Ectodermal cell (in vitro differentiated cells): ENCODE measurements around the gene SHC3.

ENCODE experiments used
- H3K27ac ChIP-seq: 2 replicates; pipeline ENCODE4 v1.7.0; 2013; ENCODE audit warnings: mild to moderate bottlenecking, low read depth, low read length; ENCODE audit not compliant: insufficient read depth, poor library complexity, severe bottlenecking
- H3K27me3 ChIP-seq: 2 replicates; pipeline ENCODE4 v1.7.0; 2013; ENCODE audit warnings: mild to moderate bottlenecking, low read length; ENCODE audit not compliant: insufficient read depth, control insufficient read depth, poor library complexity, severe bottlenecking
- H3K36me3 ChIP-seq: one replicate; pipeline ENCODE4 v1.7.0; 2013; ENCODE audit warnings: low read length; ENCODE audit not compliant: control insufficient read depth, insufficient read depth
- H3K4me1 ChIP-seq: one replicate; pipeline ENCODE4 v1.7.0; 2013; ENCODE audit warnings: low read length; ENCODE audit not compliant: control insufficient read depth, insufficient read depth
- H3K4me3 ChIP-seq: 2 replicates; pipeline ENCODE4 v1.7.0; 2013; ENCODE audit warnings: low read depth, low read length, control low read depth; ENCODE audit not compliant: insufficient read depth
- H3K9me3 ChIP-seq: 2 replicates; pipeline ENCODE4 v1.7.0; 2013; ENCODE audit warnings: mild to moderate bottlenecking, low read length, moderate library complexity; ENCODE audit not compliant: control insufficient read depth
- WGBS, 2 experiments: methylation state at CpG; one replicate each; pipeline ENCODE4 v1.1.7; 2013; ENCODE audit warnings: missing lambda C conversion rate in 2 of 2; 5-methylcytosine and 5-hydroxymethylcytosine counted together

The SHC3 gene

DNA sequence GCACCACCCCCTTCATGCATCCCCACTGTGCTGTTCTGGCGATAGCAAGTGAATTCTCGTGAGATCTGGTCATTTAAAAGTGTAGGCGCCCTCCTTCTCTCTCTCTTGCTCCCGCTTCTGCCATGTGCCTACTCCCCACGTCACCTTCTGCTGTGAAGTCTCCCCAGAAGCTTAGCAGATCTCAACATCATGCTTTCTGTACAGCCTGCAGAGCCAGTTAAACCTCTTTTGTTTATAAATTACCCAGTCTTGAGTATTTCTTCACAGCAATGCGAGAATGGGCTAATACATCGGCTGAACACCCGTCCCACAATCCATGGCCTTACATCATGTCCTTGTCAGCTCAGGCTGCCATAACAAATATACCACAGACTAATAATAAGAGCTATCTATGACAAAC lies 17.4 kb downstream of the SHC3 start:
- 87 to 91% methylated on average over 8 of the region's 8 CpGs for WGBS, 2 experiments
- Histone ChIP-seq H3K4me3 (no peak overlapping the region), H3K9me3 (no peaks in the 10 kb centered on the region), H3K27me3 (no peaks in the 10 kb centered on the region), H3K27ac (no peak overlapping the region), H3K36me3 (no peaks in the 10 kb centered on the region), H3K4me1 (no peaks in the 10 kb centered on the region)

DNA sequence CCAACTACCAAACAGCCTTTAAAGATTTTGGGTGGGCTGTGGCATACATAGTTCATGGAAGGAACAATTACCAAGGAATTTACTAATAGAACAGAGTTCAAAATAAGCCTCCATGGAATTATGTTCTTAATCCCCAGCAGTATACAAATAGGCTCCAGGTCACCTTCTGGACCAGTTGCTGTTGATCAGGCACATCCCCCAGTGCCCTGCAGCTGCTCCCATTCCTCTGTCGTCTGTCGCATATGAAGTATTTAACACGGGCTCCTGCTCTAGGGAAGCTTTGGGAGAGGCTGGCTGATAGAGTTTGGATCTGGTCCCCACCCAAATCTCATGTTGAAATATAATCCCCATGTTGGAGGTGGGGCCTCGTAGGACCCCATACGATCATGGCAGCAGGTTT lies 17.8 kb downstream of the SHC3 start:
- WGBS, 2 experiments: 77 to 82% methylated on average over 5 of the region's 5 CpGs

DNA sequence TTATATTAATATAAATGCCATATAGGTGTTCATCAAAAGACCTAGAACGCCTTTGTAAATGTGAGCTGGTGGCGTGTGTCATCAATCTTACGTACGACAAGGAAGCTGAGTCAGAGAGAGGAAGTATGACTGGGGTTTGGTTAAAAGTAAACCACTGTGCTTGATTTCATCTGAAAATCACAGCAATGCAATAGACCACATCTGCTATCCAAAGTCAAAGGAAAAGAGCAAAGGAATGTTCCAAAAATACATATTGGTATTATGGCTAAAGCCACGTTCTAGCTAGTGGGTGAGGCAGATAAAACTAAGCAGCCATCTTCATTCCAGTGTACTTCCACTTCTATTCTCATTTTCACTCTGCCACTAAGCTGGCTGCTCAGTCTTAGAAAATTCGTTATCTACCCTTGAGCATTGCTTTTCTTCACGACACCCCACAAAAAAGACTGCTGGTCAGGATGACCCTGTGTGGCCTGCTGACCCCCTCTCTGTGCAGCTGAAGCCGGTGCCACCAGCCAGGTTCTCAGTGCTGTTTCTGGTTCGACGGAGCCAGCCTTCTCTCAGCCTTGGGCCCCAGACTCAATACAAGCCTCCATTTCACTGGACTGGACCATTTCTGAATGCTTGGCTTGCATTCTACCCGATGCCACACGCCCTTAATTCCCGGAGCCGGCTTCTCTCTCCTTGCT lies 23.8 kb downstream of the SHC3 start:
- no peaks in the 10 kb centered on the region for H3K36me3 ChIP-seq
- H3K4me3 ChIP-seq: no peak overlapping the region
- H3K4me1 ChIP-seq: no peaks in the 10 kb centered on the region
- no peak overlapping the region for H3K27ac ChIP-seq
- 91 to 96% methylated on average over 14 of the region's 14 CpGs for WGBS, 2 experiments
- no peaks in the 10 kb centered on the region for H3K9me3 ChIP-seq
- no peaks in the 10 kb centered on the region for H3K27me3 ChIP-seq

More for the DNA sequence above, 17.8 kb downstream of the SHC3 start:
- H3K9me3 ChIP-seq: no peaks in the 10 kb centered on the region
- no peak overlapping the region for H3K4me3 ChIP-seq
- no peak overlapping the region for H3K27ac ChIP-seq
- no peaks in the 10 kb centered on the region for H3K36me3 ChIP-seq
- H3K27me3 ChIP-seq: no peaks in the 10 kb centered on the region
- no peaks in the 10 kb centered on the region for H3K4me1 ChIP-seq

DNA sequence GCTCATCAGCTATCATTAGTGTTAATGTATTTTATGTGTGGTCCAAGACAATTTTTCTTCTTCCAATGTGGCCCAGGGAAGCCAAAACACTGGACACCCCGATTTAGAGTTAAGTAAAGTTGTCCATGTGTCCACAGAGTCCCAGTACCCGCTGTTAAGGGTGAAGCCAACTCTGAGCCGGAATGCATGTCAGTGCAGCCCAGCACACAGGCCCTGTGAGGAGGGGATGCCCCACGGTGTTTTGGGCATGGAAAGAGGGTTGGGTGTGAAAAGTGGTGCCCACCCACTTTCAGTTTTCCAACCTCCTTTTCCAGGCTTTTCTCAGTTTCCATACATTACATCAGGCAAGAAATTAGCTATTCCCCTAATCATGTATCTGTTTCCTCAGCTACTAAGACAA lies 24.4 kb downstream of the SHC3 start:
- no peaks in the 10 kb centered on the region for H3K9me3 ChIP-seq
- WGBS, 2 experiments: 96 to 97% methylated on average over 4 of the region's 4 CpGs

DNA sequence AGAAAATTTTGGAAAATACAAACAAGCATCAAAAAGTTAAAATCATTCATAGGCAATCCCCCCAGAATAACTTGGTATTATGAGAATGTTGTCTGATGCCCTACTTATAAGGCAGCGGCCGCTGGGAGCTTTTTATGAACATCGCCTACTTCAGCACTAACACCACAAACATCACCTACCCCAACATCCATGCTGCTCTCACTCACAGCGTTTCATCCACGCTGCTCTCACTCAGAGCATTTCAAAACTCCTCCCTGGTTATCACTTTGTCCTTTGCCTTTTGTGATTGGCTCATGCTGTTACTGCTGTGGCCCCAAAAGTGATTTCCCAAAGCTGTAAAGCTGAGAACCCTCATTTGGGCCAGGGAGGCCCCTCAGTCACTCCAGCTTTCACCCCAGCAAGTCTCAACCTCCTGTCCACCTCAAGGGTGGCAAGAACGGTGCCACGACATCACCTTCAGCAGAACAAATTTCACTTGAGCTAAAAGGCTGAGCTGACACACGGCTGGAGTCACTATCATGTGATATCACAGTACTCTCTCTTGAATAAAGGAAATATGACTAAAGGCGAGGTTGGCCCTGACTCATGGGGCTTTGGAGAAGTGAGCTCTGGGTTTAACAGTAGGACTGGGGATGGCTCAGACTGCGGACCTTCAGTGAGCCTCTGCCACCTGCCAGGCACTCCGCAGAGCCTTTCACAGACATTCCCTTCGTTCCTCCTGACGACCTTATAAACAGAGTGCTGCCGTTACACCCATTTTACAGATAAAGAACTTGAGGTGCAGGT lies 25.2 kb downstream of the SHC3 start:
- H3K27me3 ChIP-seq: no peaks in the 10 kb centered on the region
- no peaks in the 10 kb centered on the region for H3K36me3 ChIP-seq
- 82 to 83% methylated on average over 14 of the region's 14 CpGs for WGBS, 2 experiments
- H3K27ac ChIP-seq: no peak overlapping the region
- no peaks in the 10 kb centered on the region for H3K9me3 ChIP-seq
- H3K4me1 ChIP-seq: no peaks in the 10 kb centered on the region
- no peak overlapping the region for H3K4me3 ChIP-seq

More for the DNA sequence above, 24.4 kb downstream of the SHC3 start:
- H3K4me1 ChIP-seq: no peaks in the 10 kb centered on the region
- H3K27me3 ChIP-seq: no peaks in the 10 kb centered on the region
- no peak overlapping the region for H3K27ac ChIP-seq
- no peaks in the 10 kb centered on the region for H3K36me3 ChIP-seq
- no peak overlapping the region for H3K4me3 ChIP-seq

DNA sequence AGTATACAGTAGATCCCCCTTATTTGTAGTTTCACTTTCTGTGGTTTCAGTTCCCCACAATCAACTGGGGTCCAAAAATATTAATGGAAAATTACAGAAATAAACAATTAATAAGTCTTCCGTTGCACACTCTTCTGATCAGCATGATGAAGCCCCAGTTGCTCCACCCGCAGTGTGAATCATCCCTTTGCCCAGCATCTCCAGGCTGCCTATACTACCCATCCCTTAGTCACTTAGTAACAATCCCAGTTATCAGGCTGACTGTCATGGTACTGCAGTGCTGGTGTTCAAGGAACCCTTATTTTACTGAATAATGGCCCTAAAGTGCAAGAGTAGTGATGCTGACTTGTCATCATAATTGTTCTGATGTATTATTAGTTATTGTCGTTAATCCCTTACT lies 28.9 kb downstream of the SHC3 start:
- Histone ChIP-seq H3K9me3 (no peaks in the 10 kb centered on the region), H3K27me3 (no peaks in the 10 kb centered on the region), H3K36me3 (no peaks in the 10 kb centered on the region), H3K4me3 (no peak overlapping the region), H3K4me1 (no peaks in the 10 kb centered on the region), H3K27ac (no peak overlapping the region)
- WGBS, 2 experiments: 90 to 96% methylated on average over 2 of the region's 3 CpGs

DNA sequence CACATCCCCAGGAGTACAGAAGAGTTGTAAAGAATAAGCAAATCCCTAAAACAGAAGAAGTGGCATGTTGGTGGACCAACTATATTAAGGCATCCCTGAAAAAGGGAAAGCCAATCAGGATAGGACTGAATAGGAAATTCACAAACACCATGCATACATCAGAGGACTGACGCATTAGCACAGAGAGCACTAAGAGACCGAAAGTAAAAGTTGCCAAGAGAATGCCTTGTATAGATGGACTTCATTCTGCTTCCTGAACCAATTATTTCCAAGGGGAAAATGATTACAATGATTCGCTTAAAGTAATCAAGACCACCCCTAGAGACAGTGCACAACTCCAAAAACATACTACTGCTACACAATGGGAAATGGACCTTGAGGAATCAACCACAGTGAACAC lies 33.5 kb downstream of the SHC3 start:
- Histone ChIP-seq H3K4me3 (no peak overlapping the region), H3K27ac (no peak overlapping the region), H3K27me3 (no peaks in the 10 kb centered on the region), H3K4me1 (no peaks in the 10 kb centered on the region), H3K36me3 (no peaks in the 10 kb centered on the region), H3K9me3 (no peaks in the 10 kb centered on the region)
- WGBS, 2 experiments: 87 to 97% methylated on average over 3 of the region's 3 CpGs

DNA sequence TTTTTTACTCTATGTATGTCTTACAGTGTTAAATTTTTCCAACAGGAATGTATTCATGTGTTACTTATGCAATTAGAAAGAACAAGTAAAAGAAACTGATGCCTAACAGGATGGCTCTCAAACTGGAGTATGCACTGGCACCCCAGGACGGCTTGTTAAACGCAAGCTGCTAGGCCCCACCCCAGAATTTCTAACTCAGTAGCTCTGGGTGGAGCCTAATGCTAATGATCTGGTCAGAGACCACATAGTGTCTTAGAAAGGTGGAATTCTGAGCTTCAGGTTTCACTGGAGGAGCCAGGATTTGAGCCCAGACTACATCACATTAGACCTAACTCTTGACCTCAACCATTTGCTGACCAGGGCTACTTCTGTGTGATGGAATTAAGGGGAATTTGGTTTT lies 34.4 kb downstream of the SHC3 start:
- Histone ChIP-seq H3K4me1 (no peaks in the 10 kb centered on the region), H3K27me3 (no peaks in the 10 kb centered on the region), H3K4me3 (no peak overlapping the region), H3K36me3 (no peaks in the 10 kb centered on the region), H3K9me3 (no peaks in the 10 kb centered on the region), H3K27ac (no peak overlapping the region)
- WGBS, 2 experiments: 47 to 55% methylated on average over 2 of the region's 2 CpGs

DNA sequence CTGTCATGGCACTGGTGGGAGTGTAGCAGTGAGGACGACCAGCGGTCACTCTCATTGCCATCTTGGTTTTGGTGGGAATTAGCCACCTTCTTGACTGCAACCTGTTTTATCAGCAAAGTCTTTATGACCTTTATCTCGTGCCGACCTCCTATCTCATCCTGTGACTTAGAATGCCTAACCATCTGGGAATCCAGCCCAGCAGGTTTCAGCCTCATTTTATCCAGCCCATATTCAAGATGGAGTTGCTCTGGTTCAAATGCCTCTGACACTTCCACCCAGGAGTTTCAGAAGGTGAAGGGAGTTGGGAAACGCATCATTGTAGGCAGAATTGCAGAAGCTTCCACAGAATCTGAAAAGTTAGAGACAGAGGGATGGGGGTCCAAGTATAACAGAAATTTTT lies 35.4 kb downstream of the SHC3 start:
- Histone ChIP-seq H3K27me3 (no peaks in the 10 kb centered on the region), H3K27ac (no peak overlapping the region), H3K4me1 (no peaks in the 10 kb centered on the region), H3K9me3 (no peaks in the 10 kb centered on the region), H3K36me3 (no peaks in the 10 kb centered on the region), H3K4me3 (no peak overlapping the region)
- WGBS, 2 experiments: 93 to 96% methylated on average over 5 of the region's 5 CpGs

DNA sequence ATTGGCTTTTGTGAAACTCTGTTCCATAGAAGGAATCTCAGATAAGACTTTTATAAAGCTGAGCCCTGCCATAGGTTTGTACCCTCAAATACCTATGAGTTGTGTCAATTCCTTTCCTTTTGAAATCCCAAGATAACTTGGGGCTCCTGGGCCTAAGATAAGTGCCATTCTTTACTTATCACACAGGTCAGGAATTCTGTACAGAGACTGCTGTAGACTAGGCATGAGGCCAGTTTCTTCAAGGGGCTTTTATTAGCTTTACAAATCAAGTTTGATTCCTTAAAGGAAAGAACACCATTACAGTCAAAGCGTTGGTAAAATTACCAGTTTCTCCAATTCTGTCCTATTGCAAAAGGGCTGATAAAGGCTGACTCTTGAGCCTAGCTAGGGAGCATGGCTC lies 39.2 kb downstream of the SHC3 start:
- Histone ChIP-seq H3K36me3 (no peaks in the 10 kb centered on the region), H3K27me3 (no peaks in the 10 kb centered on the region), H3K9me3 (no peaks in the 10 kb centered on the region), H3K4me3 (no peak overlapping the region), H3K27ac (no peak overlapping the region), H3K4me1 (no peaks in the 10 kb centered on the region)
- WGBS, 2 experiments: 93 to 100% methylated on average over 1 of the region's 1 CpG
